GM18870 (cell line): ENCODE measurements around the gene CNGA1.
"Not testable (repeated sequence)": the region's sequence is repeated elsewhere in the genome, so short reads cannot be mapped to it uniquely, and the experiment has no call there.

Experiments
- ATAC-seq: cut with Tn5 transposase; IDR thresholded peaks from one replicate; pipeline ENCODE4 v1.9.1; 2021; ENCODE audit warnings: moderate library complexity; ENCODE audit not compliant: unreplicated experiment

CNGA1 gene

GRCh38 chr4:47974566-47974965, 41.9 kb downstream of the CNGA1 start:
- no peak for ATAC-seq

- ATAC-seq: no peak
Measured at GRCh38 chr4:47972721-47973120, 43.8 kb downstream of the CNGA1 start.

GRCh38 chr4:47972181-47972580, 44.3 kb downstream of the CNGA1 start:
- ATAC-seq: peak; percentile 63

- no peak for ATAC-seq
Measured at GRCh38 chr4:47968847-47969246, 47.6 kb downstream of the CNGA1 start.

GRCh38 chr4:47954677-47955076, 61.8 kb downstream of the CNGA1 start:
- no peak for ATAC-seq

GRCh38 chr4:47954245-47954644, 62.2 kb downstream of the CNGA1 start:
- no peak for ATAC-seq

- ATAC-seq: no peak
Measured at GRCh38 chr4:47945930-47946726, 70.4 kb downstream of the CNGA1 start.

GRCh38 chr4:47942081-47942819, 74.2 kb downstream of the CNGA1 start:
- no peak for ATAC-seq

- ATAC-seq: no peak
Measured at GRCh38 chr4:47939456-47939855, 77.0 kb downstream of the CNGA1 start.

GRCh38 chr4:47936336-47936735, 80.1 kb downstream of the CNGA1 start:
- no peak for ATAC-seq

GRCh38 chr4:47933840-47934239, 82.6 kb downstream of the CNGA1 start:
- no peak for ATAC-seq

GRCh38 chr4:47930971-47931804, 85.3 kb downstream of the CNGA1 start:
- no peak for ATAC-seq

GRCh38 chr4:47929682-47930201, 86.7 kb downstream of the CNGA1 start:
- ATAC-seq: no peak

- ATAC-seq: peak; percentile 88
Measured at GRCh38 chr4:47926667-47927258, 89.7 kb downstream of the CNGA1 start.

GRCh38 chr4:47923261-47923608, 93.2 kb downstream of the CNGA1 start:
- ATAC-seq: not testable (repeated sequence)

- ATAC-seq: not testable (repeated sequence)
Measured at GRCh38 chr4:47922436-47923260, 93.8 kb downstream of the CNGA1 start.

GRCh38 chr4:47917163-47917562, 99.3 kb downstream of the CNGA1 start:
- not testable (repeated sequence) for ATAC-seq

GRCh38 chr4:47915378-47915777, 101.1 kb downstream of the CNGA1 start:
- ATAC-seq: no peak

GRCh38 chr4:47914926-47915237, 101.6 kb downstream of the CNGA1 start:
- peak; percentile 23 for ATAC-seq
